ENCODE measurements around the gene MARCHF3.
"Not testable (repeated sequence)": the region's sequence is repeated elsewhere in the genome, so short reads cannot be mapped to it uniquely, and the experiment has no call there.

The MARCHF3 gene

DNA sequence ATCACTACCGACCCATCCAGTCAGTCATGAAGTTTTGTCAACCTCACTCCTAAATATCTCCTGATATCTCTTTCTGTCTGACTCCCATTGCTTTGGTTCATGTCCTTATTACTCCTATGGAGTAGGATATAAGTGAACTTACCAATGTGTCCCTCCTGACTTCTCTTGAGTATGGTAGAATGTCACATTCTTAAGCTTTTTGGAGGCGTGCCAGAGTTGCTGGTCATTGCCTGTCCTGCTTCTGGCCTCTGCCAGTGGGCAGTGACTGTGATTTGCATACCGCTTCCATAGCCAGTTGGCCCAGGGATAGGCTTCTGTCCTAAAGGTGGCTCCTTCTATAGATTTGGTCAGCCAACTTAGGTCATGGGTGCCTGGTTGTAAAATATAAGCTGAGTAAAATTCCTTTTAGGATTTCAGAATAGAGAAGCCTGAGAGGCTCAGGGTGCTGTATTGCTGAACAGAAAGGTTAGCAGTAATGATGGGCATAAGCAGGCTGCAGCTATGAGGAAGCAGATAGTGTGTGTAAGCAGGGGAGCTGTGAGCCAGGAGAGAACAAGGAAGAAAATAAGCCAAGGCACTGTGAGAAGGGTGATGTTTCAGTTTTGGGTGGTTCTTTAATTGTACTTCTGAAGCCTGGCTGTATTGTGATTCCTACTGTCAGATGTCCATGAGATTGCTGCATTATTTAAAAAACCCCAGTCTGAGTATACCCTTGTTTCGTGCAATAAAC lies 16.1 kb upstream of the MARCHF3 start:
- DNase-seq (ENCODE audit: low read depth), result no peak

DNA sequence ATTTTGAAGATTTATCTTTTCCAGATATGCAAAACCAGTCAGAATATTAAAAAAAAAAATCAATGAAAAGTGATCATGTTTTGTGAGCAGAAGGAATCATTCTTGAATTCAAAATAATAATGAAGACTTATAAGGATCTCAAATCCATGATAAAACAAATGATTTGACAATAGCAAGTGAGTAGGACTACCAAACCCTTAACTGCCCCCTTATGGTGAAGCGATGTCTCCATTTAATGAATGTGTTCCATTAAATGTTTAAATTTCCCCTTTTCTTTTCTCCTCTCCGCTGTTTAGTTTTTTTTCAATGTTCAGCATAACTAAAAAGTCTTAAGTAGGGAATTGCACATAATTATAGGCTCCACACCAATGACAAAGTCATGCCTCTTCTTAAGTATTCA lies 12.2 kb upstream of the MARCHF3 start:
- DNase-seq (ENCODE audit: low read depth), result peak; percentile 30

DNA sequence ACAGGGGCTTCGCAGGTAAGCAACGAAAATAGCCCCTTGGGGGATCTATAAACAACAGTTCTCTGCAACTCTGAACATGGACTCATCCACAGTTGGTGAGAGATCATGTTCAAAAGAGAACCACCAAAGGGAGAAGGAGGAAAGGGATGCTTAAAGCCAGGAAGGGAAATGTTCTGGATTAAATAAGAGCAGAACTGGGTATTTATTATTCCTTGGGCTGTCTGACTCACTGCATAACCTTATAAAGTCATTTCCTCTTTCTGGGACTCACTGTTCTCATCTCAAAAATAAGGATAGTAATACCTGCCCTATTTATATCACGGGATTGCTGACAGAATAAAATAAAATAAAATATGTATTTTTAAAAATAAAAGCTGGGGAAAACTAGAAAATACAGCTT lies 11.2 kb upstream of the MARCHF3 start:
- peak; percentile 52 for DNase-seq (ENCODE audit: low read depth)

DNA sequence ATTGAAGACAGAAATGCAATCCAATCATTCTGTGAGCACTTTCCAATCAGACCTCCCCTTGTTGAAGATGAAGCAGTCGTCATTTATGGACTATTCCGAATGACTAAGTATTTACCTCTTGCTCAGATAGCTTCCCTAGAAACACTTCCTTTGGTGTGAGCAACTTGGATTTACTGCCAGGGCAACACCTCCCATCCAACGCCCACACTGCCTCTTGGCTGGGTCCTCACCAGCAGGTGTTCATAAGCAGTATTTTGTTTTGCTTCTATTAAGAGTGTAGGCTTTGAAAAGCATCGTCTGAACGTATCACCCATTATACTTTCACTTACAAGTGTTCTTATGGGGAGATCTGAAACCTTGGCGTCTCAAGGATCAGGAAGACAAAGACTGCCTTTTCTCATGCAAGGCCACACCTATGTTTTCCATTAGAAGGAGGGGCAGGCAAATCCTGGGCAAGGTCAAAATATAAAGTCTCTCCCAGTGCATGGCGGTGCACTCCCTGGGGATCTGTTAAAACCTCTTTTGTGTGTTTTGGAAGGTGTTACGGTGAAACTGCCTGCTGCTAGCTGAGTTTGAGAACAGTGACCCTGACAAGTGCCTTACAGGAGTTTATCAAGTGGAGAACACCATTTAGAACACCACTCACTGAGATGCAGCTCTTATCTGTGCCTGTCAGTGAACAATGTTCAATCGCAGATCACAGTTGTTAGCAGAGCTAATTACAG lies 10.6 kb upstream of the MARCHF3 start:
- peak; percentile 64 for DNase-seq (ENCODE audit: low read depth)

DNA sequence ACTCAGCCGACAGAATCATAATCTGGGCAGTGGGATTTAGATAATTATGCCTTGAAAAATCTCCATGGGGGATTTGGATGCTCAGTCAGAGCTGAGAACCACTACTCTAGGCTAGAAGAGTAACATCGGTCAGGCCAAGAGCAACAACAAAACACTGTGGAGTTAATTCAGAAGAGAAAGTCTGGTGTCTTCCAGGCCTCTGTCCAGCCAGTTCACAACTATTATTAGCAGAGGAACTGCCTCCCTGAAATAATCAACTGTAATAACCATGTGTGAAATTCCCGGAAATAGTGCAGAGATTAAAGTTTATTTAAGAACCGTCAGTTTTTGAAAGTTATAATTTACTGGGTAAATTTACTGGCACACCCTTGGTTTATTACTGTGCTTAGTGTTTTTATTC lies 8.2 kb upstream of the MARCHF3 start:
- no peak for DNase-seq (ENCODE audit: low read depth)

DNA sequence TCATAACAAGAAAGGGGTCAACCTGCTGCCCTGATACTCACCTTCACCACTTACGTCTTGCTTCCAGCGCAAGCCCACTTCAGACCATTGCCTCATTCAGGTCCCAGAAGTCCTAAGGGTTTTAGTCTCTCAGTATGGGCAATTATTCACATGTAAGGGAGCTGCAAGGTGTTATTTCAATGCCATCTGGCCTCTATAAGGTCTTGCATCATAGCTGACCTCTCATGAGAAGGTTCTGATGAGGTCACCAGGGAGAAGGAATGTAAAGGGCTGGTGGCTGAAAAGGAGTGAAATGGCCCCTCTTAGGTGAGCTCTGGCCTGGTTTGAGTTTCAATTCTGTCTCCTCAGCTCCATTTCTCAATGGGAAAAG lies 1.5 kb upstream of the MARCHF3 start:
- DNase-seq (ENCODE audit: low read depth), result peak; percentile 45

DNA sequence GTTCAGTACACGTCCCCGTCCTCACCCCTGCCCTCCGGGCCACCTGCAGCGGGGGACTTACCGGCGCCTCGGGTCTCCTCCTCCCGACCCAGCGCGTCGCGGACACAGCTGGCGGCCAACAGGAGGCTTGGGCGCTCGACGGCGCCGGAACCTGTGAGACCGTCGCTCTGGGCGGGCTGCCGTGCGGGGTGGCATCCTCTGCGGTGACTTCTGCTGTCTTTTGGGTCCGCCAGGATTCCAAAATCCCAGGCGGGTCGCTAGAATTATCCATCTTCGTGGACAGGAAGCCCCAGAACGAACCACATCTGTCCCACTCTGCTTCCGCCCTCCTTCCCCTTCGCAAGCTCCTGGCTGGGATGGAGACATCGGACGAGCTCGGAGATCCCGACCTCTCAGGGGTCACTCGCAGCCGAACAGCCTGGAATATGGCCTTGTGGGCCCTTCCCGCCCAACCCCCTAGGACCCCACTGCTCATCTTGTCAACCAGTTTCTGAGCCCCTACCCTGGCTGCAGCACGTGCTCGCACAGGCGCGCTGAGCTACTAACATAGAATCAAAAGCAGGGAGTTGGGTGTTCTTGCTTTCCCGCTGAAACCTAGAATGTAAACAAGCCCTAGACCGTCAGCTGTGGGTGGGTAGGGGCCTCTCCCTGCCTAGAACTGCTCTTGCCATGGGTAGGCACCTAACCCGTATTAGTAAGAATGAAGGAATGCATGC lies 947 bp upstream of the MARCHF3 start:
- no peak for DNase-seq (ENCODE audit: low read depth)

DNA sequence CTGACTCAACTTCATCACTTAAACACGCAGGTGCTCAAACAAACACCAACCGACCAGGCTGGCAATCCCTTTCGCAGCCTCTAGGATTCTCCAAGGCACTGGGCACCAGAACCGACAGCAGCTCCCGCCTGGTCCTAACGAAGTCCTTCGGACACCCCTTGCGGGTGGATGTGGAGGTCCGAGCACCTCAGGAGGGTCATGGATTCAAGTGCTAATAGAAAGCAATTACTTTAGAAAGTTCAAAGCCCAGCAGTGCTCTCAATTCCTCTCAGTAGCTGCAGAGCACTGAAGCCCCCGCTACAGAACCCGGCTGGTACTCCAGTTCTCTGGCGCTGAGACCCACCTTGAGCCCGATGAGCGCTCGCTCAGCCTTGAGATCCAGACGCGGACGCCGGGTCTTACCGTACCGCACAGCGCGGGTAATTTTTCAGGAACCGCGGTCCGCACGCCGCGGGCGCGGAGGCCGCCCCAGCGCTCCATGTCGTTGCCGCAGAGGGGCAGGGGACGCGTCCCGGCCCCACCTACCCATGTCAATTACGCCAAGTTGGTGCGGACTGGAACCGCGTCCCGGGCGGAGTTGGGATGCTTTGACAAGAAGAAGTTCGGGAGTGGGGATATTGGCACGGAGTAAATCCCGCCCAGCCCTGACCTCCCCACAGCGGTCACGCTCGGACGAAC lies 638 bp downstream of the MARCHF3 start:
- peak; percentile 70 for DNase-seq (ENCODE audit: low read depth)

DNA sequence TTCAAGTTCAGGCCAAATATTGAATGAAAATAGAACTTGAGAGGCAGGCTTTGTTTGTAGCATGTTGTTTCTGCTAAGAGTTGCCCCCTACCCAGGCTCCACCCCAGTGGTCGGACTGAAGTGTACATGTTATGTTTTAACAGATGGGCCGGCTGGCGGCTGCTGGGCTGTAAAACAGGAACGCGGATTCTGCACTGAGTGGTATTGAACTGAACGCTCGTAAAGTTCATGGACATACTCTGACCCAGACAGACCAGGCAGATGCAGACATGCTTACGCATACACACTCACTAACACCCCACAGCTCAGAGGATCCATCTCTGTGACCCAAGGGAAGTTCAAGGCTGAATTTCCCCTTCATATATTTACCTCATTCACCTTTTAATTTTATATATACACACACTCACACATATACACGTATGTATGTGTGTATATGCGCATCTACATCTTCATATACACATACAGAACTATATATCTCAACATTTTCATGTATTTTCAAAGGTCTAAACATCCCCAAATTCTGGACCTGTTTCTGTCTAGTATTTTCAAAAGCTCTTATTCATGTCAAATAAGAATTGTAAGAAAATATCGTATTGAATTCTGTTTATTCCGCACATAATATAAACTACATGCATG lies 1.4 kb downstream of the MARCHF3 start:
- DNase-seq (ENCODE audit: low read depth), result peak; percentile 55

DNA sequence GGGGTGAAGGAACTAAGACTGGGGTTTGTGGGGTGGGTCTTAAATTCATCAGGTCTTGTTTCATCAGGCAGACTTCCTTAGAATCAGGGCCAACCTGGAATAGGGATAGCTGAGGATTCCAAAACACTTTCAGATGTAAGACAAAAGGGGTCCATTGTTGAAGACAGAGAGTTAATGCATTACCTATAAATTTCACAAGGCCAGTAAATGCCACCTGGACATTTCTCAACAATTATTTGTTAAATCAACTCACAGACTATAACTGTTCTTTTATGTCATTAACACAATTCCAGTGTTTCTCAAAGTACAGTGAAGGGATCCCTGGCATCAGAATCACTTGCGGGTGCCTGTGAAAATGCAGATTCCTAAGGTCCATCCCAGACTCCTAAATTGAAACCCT lies 2.8 kb downstream of the MARCHF3 start:
- no peak for DNase-seq (ENCODE audit: low read depth)

DNA sequence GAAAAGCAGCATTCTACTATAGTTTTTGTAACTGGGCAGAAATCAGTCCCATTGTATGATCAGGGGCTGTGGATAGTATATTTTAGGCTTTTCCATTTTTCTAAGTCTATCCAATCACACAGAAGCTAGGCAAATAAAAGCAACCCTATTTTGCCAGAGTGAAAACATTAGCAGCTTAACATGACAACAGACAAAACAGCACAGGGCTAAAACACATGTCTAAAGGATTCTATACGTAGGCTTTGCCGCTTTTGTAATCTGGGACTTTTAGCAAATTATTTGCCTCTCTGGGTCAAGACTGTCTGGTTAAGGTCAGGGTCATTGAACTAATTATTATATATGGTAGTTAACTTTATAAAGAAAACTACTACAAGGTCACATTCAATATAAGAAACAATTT lies 4.2 kb downstream of the MARCHF3 start:
- no peak for DNase-seq (ENCODE audit: low read depth)

DNA sequence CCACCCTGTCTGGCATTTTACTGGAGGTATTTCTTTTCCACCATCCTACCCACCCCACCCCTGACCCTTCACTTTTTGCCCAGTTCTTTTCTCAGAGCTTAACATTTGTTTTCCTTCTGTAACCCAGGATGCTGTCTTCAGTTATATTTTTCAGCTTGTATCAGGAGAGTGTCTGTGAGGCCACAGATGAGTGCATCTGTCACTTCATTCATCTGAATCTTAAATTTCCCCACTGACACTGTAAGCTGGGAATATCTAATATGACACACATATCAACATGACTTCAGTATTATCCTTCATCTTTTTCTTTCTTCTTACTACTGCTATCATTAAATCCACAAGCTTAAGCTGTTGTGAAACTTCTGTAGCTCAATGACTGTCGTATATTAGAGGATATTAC lies 4.9 kb downstream of the MARCHF3 start:
- DNase-seq (ENCODE audit: low read depth), result no peak

DNA sequence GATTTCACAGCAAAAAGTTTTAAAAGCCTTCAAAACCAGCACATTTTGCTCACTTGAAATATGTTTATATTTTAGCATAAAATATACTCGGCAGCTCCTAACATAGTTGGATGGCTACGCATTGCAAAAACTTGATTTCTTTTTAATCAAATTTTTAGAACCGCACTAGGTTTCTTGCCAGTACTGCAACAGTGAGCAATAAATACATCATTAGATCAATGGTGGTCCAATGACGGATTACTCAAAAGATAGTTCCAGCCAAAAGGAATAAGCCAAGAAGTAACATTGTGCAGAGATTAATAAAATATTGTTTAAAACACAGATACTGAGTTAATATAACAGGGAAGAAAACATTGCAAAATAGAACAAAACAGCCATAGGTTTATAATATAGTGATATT lies 5.5 kb downstream of the MARCHF3 start:
- no peak for DNase-seq (ENCODE audit: low read depth)

DNA sequence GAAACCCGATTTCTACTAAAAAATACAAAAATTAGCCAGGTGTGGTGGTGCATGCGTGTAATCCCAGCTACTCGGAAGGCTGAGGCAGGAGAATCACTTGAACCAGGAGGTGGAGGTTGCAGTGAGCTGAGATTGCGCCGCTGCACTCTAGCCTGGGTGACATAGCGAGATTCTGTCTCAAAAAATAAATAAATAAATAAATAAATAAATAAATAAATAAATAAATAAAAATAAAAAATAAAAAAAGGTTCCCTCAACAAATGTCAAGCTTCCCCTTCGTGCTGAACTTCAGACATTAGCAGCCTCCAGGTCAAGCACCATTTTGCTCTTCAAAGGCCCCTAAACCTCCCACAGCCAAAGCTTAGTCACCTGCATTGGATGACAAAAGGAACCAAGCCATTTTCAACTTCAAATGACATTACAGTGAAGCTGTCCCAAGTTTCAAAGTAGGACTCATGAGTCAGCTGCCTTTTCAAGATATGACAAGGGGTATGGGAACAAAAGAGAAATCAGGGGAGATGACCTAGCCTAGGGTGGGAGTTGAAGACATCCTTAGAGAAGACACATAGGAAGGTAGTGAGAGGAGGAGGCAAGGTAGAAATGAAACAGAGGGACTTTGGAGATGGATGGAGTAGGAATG lies 6.7 kb downstream of the MARCHF3 start:
- not testable (repeated sequence) for DNase-seq (ENCODE audit: low read depth)

DNA sequence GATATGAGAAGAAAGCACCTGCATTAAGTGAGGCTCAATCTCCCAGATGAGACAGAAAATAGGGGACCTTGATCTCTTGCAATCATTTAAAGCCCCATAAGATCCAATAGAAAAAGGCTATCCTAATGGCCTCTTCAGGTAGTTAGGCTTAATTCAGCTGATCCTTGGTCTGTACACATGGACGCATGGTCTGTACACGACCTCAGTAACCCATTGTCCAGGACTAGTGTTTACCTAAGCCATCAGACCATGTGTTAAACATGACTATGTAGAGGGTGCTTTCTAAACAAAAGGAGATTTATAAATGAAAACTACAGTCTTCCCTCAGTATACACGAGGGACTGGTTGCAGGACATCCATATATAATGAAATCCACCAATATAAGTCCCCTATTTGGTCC lies 7.5 kb downstream of the MARCHF3 start:
- DNase-seq (ENCODE audit: low read depth), result no peak

DNA sequence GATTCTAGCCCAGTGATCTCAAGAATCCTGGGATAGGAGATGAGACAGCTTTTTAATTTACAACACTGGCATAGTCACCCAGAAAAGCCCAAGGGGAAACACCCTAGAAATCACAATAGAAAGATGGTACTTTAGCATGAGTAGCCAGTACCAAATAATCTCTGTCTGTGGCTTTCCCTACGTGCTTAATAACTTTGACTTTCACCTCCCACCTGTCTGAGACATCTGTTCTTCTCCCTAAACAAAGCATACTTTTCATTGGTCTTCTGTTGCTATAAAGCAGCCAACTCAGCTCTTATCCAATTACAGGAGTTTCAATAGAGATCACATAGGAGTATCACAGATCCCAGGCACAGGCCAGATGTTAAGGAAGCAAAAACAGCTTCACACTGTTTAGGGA lies 10.4 kb downstream of the MARCHF3 start:
- DNase-seq (ENCODE audit: low read depth), result no peak

DNA sequence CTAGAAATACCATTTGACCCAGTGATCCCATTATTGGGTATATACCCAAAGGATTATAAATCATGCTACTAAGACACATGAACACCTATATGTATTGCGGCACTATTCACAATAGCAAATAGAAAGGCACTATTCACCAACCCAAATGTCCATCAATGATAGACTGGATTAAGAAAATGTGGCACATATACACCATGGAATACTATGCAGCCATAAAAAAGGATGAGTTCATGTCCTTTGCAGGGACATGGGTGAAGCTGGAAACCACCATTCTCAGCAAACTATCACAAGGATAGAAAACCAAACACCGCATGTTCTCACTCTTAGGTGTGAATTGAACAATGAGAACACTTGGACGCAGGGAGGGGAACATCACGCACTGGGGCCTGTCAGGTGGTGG lies 13.6 kb downstream of the MARCHF3 start:
- not testable (repeated sequence) for DNase-seq (ENCODE audit: low read depth)

DNA sequence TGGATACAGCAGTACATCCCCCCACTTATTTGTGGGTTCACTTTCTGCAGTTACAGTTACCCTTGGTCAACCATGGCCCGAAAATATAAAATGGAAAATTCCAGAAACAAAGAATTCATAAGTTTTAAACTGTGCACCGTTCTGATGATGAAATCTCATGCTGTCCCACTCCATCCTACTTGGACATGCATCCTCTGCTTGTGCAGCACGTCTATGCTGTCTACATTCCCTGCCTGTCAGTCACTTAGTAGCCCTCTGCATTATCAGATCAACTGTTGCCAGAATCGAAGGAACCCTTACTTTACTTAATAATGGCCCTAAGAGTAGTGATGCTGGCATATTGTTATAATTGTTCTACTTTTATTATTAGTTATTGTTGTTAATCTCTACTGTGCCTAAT lies 14.6 kb downstream of the MARCHF3 start:
- no peak for DNase-seq (ENCODE audit: low read depth)

DNA sequence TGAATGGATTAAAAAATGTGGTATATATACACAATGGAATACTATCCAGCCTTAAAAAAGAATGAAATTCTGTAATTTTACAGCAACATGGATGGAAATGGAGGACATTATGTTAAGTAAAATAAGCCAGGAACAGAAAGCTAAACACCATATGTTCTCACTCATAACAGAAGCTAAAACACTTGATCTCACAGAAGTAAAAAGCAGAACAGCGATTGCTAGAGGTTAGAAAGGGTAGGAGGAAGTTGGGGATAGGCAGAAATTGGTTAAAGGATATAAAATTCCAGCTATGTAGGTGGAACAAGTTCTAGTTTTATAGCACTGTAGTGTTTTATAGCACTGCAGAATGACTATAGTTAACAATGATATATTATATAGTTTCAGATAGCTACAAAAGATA lies 15.8 kb downstream of the MARCHF3 start:
- DNase-seq (ENCODE audit: low read depth), result no peak

DNA sequence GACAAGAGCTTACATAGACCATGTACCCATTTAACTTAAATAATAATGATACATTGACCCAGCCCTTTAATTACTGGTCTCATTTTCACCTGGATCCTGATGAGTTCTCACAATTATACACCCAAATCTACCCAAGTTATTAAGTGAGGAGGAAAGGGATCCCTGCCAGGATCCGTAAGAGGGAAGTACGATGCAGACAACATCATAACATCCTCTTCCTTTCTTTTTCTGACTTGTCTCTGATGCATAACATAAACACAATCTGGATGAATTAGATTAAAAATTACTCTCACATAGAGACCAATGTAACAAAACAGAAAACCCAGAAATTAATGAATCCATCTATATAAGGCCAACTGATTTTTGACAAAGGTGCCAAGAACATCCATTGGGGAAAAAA lies 17.0 kb downstream of the MARCHF3 start:
- no peak for DNase-seq (ENCODE audit: low read depth)

DNA sequence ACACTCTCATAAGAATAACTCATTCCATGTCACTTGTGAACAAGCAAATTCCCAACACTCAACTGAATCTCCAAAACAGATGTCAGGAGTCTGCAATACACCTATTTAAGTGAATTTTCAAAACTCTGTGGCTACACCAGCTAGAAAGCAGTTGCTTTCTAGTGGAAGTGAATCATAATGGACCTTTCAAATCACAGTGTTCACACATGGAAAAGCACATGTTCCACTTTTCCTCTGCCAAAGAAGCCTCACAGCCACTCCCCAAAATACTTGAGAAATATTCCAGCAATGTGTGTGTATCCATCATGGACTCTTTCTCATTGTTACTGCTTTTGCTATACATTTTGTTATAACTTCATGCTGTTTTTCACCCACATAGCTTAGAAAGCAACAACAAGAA lies 17.4 kb downstream of the MARCHF3 start:
- DNase-seq (ENCODE audit: low read depth), result peak; percentile 73
